NCI-H748 treated with DMSO at 0.1 percent for 48 hours (cell line): ENCODE results near the gene AGBL3.
"Not testable (repeated sequence)": the region's sequence is repeated elsewhere in the genome, so short reads cannot be mapped to it uniquely, and the experiment has no call there.

Source experiments
- DNase-seq: peaks from one replicate; lab custom pipeline; 2025; lab: John Stamatoyannopoulos, UW

The AGBL3 gene

DNA sequence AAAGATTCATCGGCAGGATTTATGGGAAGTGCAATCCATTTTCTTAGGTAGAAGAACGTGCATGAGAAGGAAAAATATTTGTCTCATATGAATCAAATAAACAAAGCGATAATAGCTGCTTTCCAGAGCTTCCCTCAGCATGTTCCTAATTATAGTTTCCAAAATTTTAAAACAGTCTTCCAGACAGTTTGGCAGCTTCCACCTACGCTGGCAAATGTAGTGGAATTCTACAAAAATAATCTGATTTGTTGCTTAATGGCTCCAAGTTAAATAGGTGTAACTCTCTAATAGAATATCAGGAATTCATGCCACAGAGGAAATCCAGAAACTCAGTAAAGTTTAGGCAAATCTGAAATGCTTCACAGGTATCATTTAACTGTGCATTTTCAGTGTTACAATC, 23.3 kb upstream of the AGBL3 start:
- no peak for DNase-seq

- DNase-seq, result no peak
These were observed 19.6 kb upstream of the AGBL3 start for GRCh38 chr7:134966691-134967090.

DNA sequence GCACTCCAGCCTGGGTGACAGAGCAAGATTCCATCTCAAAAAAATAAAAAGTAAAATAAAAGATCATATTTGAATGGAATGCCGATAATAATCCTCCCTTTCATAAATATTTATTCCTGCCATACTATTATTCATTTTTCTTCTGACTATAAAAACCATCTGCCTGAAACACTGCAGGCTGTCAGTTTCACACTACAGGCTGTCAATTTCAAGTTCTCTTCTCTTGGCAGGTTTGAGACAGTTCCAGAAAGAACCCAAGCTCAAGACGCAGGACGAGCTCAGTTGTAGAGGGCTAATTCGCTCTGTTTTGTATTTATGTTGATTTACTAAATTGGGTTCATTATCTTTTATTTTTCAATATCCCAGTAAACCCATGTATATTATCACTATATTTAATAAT, 18.2 kb upstream of the AGBL3 start:
- DNase-seq, result no peak

- not testable (repeated sequence) for DNase-seq
These were observed 4.7 kb upstream of the AGBL3 start for GRCh38 chr7:134981645-134982044.

DNA sequence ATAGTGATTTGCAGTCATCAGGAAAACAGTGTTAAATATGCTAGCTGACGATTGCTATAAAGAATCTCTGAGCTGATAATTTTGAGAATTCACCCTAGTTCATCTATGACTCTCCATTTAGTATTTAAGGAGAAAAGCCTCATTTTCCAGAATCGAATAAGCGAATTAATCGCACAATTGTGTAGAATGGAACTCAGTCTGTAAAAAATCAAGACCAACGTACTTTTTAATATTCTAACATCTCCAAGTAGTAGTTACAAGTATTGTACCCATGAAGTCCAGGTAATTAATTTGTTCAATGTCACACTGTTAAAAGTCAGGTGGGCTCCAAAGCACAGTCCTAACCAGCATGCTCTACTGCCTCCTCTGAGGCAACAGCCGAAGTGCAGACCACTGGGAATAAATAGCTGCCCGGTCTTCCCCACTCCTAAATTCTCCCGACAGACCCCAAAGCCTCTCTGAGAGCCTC, 380 bp upstream of the AGBL3 start:
- no peak for DNase-seq

DNA sequence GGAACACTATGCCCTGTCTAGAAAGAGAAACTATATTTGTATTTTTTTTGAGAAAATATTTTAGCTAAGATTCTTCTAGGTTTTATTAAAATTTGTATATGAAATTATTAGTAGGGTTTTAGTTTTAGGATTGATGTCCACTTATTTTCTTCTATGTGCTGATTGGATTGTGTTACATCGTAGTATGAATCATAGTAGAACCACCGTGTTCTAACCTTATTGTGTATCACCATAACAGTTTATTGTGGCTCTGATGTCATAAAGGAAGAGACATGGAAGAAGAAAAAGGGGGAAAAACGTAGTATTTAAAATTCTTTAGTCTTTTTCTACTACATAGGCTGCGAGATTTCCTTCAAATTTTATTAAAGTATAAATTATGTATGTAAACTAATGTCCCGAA, 1.9 kb downstream of the AGBL3 start:
- DNase-seq, result no peak

- no peak for DNase-seq
These were observed 5.4 kb downstream of the AGBL3 start for GRCh38 chr7:134991469-134992339.

DNA sequence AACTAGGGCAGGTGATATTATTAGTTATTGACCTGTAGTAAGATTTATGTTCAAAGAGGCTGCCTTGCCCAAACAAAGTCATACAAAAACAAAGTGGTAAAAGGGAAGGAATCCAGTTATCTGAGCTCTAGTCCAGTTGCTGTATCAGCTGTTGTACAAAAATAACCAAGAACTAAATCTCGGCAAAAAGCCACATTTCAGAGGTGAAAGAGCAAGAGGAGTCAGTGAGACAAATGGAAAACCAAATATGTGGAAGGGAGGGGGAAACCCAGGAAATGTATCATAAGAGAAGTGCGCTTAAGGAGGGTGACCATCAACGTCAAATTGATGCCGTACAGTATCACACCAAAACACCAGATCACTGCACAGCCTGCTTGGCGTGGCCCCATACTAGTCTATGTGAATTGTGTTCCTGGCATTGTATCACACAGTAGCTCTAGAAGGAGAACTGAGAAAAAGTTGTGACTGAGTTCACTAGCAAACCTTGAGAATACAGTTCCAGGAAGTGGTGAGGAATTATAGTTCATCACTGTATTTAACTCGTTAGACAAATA, 6.4 kb downstream of the AGBL3 start:
- no peak for DNase-seq

- DNase-seq, result no peak
These were observed 7.7 kb downstream of the AGBL3 start for GRCh38 chr7:134993877-134994456.

DNA sequence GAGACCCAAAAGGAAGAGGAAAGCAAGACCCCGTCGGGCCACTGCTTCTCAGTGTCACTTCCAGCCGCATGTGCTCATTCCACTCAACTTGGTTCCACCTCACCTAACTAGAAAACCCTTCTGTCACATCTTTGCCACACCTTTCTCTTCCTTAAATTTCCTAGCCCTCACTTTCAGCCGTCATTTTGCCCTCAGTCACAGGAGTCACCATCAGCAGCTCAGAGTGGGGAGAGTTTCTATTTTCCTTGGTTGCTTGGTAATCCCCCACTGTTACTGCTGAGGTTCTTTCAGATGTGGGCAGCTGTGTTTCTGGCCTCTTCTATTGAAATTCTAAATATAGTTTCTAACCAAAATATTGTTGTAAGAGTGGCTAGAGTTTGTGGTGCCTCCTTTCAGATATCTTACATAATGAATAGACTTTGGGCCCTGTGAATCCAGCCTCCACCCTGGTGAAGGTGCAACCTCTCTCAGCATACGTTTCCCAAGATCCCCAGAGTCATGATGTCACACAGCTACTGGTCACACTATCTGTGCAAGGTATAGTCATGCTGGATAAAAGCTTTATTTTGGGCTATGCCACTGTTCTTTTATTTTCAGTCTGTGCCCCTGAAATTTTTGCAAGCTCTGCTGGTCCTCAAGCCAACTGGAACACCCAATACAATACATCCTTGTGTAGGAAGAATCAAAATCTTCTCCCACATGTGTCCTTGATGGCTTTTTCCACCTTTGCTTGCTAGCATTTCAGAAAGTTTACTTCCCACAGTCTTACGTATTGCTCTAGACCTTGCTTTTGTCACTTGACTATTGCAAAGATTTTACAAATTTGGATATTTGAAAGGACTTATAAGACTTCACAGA, 9.2 kb downstream of the AGBL3 start:
- no peak for DNase-seq

DNA sequence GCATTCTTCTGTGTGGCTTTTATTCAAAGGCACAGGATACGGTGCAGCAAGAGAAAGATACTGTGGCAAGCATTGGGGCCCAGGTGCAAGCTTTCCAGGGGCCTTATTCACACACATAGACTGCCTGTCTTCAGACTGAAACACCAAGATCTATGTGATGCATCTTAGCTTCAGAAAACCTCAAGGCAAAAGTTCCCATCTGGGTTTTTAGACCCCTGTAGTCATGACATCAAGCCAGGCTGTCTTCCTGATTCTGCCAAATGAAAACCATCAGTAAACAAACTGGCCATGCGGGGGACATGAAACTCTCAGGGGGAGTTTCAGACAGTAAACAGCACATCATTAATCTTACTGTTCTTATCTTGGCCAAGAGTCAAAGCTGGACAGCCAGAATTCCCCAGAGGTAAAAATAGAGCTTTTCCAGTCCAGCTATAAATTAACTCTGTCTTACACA, 9.8 kb downstream of the AGBL3 start:
- DNase-seq, result no peak

- DNase-seq, result no peak
These were observed 11.0 kb downstream of the AGBL3 start for GRCh38 chr7:134997214-134997885.

DNA sequence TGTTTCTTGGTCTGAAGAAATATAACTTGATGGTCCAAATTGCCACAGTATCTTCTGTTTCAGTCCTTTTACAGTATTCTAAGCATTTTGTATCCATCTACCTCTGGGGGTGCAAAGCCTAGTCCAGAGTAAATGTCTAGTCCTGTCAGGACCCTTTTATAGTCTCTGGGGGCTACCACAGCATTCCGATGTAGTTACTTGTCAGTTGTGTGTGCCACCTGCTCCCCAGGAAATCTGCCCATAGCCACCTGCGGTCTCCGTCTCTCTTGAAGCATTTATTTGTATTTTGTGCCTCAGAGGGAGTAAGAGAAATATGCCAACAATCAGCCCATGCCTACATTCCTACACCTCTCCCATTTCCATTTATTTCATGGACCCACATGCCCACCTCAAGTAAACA, 12.8 kb downstream of the AGBL3 start:
- no peak for DNase-seq

DNA sequence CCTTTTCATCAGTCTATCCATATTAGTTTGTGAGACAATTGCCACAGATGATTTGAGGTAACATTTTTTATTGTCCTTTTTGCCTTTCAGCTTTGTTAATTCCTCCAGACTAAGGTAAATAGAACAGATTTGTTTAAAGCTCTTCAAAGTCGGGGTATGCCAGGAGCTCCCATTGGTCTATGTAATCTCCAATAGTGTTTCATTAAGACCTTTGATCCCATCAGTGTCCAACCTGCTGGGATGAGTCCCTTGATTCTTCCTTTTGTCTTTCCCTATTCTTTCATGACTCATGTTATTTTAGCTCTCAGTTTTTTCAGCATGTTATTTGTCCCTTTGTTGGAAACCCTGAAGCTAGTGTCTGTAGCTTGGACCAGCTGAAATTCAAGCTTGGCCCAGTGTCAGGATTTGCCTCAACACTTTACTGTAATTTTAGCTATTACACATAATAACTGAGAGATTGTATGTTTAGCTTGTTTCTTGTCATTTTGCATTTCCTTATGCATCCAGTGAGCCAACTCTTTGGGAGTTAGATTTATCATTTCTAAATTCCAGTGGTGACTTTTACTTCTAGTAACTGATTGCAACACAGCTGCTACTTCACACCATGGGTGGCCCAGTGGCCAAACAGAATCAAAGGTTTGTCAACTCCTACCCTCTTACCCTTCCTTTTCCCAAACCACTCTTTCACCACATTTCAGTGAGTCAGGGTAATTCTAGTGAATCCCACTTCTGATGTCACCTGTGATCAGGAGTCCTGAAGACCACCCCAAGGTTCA, 15.3 kb downstream of the AGBL3 start:
- no peak for DNase-seq

DNA sequence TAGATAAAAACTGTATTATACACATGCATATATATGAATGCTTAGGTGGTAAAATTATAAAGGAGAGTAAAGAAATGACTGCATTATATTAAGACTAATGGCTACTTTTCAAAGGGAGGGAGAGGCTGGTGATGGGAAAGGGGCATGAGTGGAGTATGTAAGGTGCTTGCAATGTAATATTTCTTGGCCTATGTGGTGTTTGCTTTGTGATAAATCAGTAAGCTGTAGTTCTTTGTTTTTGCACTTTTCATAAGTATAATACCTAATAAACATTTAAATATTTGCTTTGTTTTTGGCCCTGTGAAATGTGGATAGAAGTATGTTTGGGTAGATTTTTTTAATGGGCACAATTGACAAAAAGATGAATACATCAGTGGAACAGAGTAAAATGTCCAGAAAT, 25.9 kb downstream of the AGBL3 start:
- DNase-seq, result no peak

GRCh38 chr7:135023622-135024021, 37.3 kb downstream of the AGBL3 start:
- no peak for DNase-seq

GRCh38 chr7:135035252-135035651, 48.9 kb downstream of the AGBL3 start:
- no peak for DNase-seq

- DNase-seq, result not testable (repeated sequence)
These were observed 80.7 kb downstream of the AGBL3 start for GRCh38 chr7:135067017-135067416.

DNA sequence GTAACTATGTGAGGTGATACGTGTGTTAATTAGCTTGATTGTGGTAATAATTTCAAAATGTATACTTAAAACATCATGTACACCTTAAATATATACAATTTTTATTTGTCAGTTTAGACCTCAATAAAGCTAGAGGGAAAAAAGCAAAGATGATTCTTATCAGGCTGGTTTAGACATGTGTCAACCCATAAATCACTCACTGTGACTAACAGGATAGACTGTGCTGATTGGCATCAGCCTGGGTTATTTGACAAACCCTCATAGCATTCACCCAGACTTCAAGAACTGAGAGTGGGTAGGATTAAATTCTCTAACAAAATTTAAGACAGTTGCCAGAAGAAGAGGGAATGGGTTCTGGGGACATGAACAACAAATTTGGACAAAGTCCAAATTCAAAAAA, 87.8 kb downstream of the AGBL3 start:
- no peak for DNase-seq

GRCh38 chr7:135074531-135074930, 88.2 kb downstream of the AGBL3 start:
- no peak for DNase-seq

DNA sequence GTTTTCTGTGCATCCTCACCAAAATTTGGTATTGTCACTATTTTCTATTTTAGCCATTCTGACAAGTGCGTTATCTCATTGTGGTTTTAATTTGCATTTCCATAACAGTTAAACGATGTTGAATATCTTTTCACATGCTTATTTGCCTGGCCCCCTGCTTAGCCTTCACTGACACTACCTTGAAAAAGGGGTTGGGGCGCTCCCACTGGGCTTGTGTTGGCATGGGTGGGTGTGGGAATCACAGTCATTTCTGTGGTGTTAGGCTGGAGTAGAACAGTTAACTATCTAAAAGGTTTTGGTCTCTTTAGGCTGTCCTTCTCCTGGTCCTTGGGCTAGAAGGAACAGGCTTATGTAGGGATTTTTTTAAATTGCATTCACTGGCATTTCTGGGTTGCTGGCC, 89.4 kb downstream of the AGBL3 start:
- DNase-seq, result no peak
